Fibroblast of mammary gland (primary cell): ENCODE results near the gene SHC2.

Experiments used
- DNase-seq: peaks from one replicate; pipeline ENCODE4 v3.0.0-alpha.2; 2010; ENCODE audit warnings: low read depth
- H3K4me3 ChIP-seq: 2 replicates; pipeline ENCODE4 v1.5.1; 2011; ENCODE audit warnings: low read depth, mild to moderate bottlenecking, low read length, moderate library complexity; ENCODE audit not compliant: control insufficient read depth
- CTCF ChIP-seq: conservative IDR thresholded peaks from 2 replicates; pipeline ENCODE4 v1.5.1; 2011; ENCODE audit warnings: low read depth, low read length, inconsistent platforms; ENCODE audit not compliant: control insufficient read depth, insufficient read depth

The SHC2 gene

GRCh38 chr19:460877-461720, at the start of gene SHC2:
TSS of gene SHC2 (minus strand) at chr19:461033. CDS start at chr19:460996, 37 bp downstream.
- DNase-seq = no peak
- peak within 1 kb of the TSS; percentile 31 for H3K4me3 ChIP-seq
- no peak for TF ChIP-seq CTCF

GRCh38 chr19:508204-509150, 47.6 kb upstream of the SHC2 start:
- H3K4me3 ChIP-seq = peak overlapping the region; percentile 80
- TF ChIP-seq CTCF = no peak
- DNase-seq = no peak

- peak; percentile 52 for DNase-seq
- TF ChIP-seq CTCF = no peak
- peak within 1 kb of the TSS; percentile 80 for H3K4me3 ChIP-seq
These were observed 46.7 kb upstream of the SHC2 start, which contains the start of gene TPGS1 for GRCh38 chr19:507286-508203. TSS of gene TPGS1 (plus strand) at chr19:507497. CDS start at chr19:507507, 10 bp downstream.

GRCh38 chr19:506404-507285, 45.8 kb upstream of the SHC2 start:
- peak overlapping the region; percentile 80 for H3K4me3 ChIP-seq
- peak; percentile 100 for DNase-seq
- peak; percentile 88 for TF ChIP-seq CTCF

GRCh38 chr19:504616-505015, 43.8 kb upstream of the SHC2 start:
- TF ChIP-seq CTCF = no peak
- H3K4me3 ChIP-seq = no peak overlapping the region

More at GRCh38 chr19:504616-505015, 43.8 kb upstream of the SHC2 start:
- DNase-seq = no peak
